Measurements from ENCODE around the gene DCLRE1C. TPM values are rescaled to one million over a fixed set of nuclear protein-coding genes. Genes with fewer than 3 reads are reported as not detected.

DCLRE1C gene
- total and polyA plus RNA-seq, 8 donors: 8.3 to 24.6 (median 18.8) TPM

GRCh38 chr10:14959221-14960057 lies 5.5 kb upstream of the DCLRE1C start, which contains the start of gene MEIG1:
TSS of gene MEIG1 (plus strand) at chr10:14959388. CDS start at chr10:14966469, 7,081 bp downstream.
- DNase-seq (peak; percentile 95 to 98 (median 96)), ATAC-seq (peak; percentile 98)
- TF ChIP-seq CTCF (IDR thresholded peaks at IDR 0.05): no peak
- Histone ChIP-seq H3K4me1 (peaks cover 0 to 20% of the 10 kb centered on the region in 2 donors), H3K36me3 (no peaks in the 10 kb centered on the region), H3K4me3 (peak within 1 kb of the TSS; percentile 80 to 95), H3K27me3 (no peaks in the 10 kb centered on the region), H3K9me3 (no peaks in the 10 kb centered on the region), H3K27ac (peak within 1 kb of the TSS; percentile 96)
- intact Hi-C loops (cut with DNase I): no loop called here

- Histone ChIP-seq H3K36me3 (no peaks in the 10 kb centered on the region), H3K4me1 (peaks cover 0 to 23% of the 10 kb centered on the region in 2 donors), H3K27ac (peak overlapping the region; percentile 96), H3K4me3 (peak overlapping the region; percentile 80 to 95), H3K9me3 (no peaks in the 10 kb centered on the region), H3K27me3 (no peaks in the 10 kb centered on the region)
- no peak for TF ChIP-seq CTCF (IDR thresholded peaks at IDR 0.05)
- intact Hi-C loops (cut with DNase I): no loop called here
- no peak for DNase-seq
- ATAC-seq: no peak
These were observed 5.0 kb upstream of the DCLRE1C start for GRCh38 chr10:14958872-14959220.

GRCh38 chr10:14954934-14955333 lies 1.0 kb upstream of the DCLRE1C start:
- intact Hi-C loops (cut with DNase I): no loop called here
- peak overlapping the region in 1 of 2 donors; percentile 92 for H3K4me3 ChIP-seq
- DNase-seq (no peak), ATAC-seq (no peak)
- H3K9me3 ChIP-seq: no peaks in the 10 kb centered on the region
- TF ChIP-seq CTCF (IDR thresholded peaks at IDR 0.05): no peak
- H3K4me1 ChIP-seq: peaks cover 8 to 49% of the 10 kb centered on the region in 2 donors
- no peaks in the 10 kb centered on the region for H3K27me3 ChIP-seq
- H3K36me3 ChIP-seq: no peaks in the 10 kb centered on the region
- peak overlapping the region in 1 of 2 donors; percentile 95 for H3K27ac ChIP-seq

GRCh38 chr10:14953424-14954000 lies 384 bp downstream of the DCLRE1C start:
- Histone ChIP-seq H3K36me3 (peaks cover 0 to 2% of the 10 kb centered on the region in 2 donors), H3K27me3 (no peaks in the 10 kb centered on the region), H3K4me1 (peaks cover 8 to 47% of the 10 kb centered on the region in 2 donors), H3K9me3 (no peaks in the 10 kb centered on the region), H3K27ac (peak overlapping the region; percentile 75 to 95), H3K4me3 (peak overlapping the region; percentile 69 to 92)
- peak; percentile 54 for ATAC-seq
- intact Hi-C loops (cut with DNase I): no loop called here
- DNase-seq: peak in 1 of 4 donors; percentile 42
- no peak for TF ChIP-seq CTCF (IDR thresholded peaks at IDR 0.05)

GRCh38 chr10:14952851-14953423 lies 959 bp downstream of the DCLRE1C start:
- DNase-seq: peak in 1 of 4 donors; percentile 11
- no peak for ATAC-seq
- Histone ChIP-seq H3K4me1 (peaks cover 8 to 47% of the 10 kb centered on the region in 2 donors), H3K36me3 (peaks cover 0 to 8% of the 10 kb centered on the region in 2 donors), H3K27me3 (no peaks in the 10 kb centered on the region), H3K9me3 (no peaks in the 10 kb centered on the region), H3K27ac (peak overlapping the region; percentile 75 to 95), H3K4me3 (peak overlapping the region; percentile 69 to 92)
- intact Hi-C loops (cut with DNase I): no loop called here
- no peak for TF ChIP-seq CTCF (IDR thresholded peaks at IDR 0.05)

Measured in left lung (tissue), 10 donors.